BE2C (cell line): Measurements from ENCODE around the gene SLCO1C1.

Experiments used
- DNase-seq: peaks from one replicate; pipeline ENCODE4 v3.0.0-alpha.2; 2020
- H3K27me3 ChIP-seq: fragments of 250-450 bp; sonication (Bioruptor Pico); 2 replicates; pipeline ENCODE4 v1.5.1; 2020; ENCODE audit warnings: mild to moderate bottlenecking
- H3K36me3 ChIP-seq: fragments of 250-450 bp; sonication (Bioruptor Pico); 2 replicates; pipeline ENCODE4 v1.5.1; 2020; ENCODE audit warnings: mild to moderate bottlenecking
- H3K4me1 ChIP-seq: fragments of 250-450 bp; sonication (Bioruptor Pico); 2 replicates; pipeline ENCODE4 v1.5.1; 2020
- H3K4me3 ChIP-seq: 2 replicates; pipeline ENCODE4 v1.5.1; 2011; ENCODE audit warnings: low read depth, low read length
- H3K9me3 ChIP-seq: fragments of 250-450 bp; sonication (Bioruptor Pico); 2 replicates; pipeline ENCODE4 v1.5.1; 2020
- TF ChIP-seq, protein P1 (sequence below): IDR thresholded peaks from 2 replicates; pipeline ENCODE4 v1.5.1; 2012; ENCODE audit warnings: mild to moderate bottlenecking, low read depth, low read length

The SLCO1C1 gene

DNA sequence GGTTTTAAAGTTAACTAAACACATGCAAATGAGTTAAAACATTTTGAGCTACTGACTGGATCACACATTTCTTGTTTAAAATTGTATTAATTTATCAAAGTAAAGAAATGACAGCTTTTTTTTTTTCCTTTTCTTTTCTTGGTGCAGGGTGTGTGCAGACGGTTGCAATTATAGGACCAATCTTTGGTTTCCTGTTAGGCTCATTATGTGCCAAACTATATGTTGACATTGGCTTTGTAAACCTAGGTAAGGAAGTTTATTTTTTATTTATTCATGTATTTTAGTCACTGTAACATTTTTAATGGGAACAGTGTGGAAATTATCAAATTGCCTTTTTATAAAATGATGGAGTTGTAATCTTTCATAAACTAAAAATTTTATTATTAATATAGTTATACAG is 21.9 kb downstream of the SLCO1C1 start:
- no peaks in the 10 kb centered on the region for H3K36me3 ChIP-seq
- no peaks in the 10 kb centered on the region for H3K4me1 ChIP-seq
- TF ChIP-seq, protein P1, sequence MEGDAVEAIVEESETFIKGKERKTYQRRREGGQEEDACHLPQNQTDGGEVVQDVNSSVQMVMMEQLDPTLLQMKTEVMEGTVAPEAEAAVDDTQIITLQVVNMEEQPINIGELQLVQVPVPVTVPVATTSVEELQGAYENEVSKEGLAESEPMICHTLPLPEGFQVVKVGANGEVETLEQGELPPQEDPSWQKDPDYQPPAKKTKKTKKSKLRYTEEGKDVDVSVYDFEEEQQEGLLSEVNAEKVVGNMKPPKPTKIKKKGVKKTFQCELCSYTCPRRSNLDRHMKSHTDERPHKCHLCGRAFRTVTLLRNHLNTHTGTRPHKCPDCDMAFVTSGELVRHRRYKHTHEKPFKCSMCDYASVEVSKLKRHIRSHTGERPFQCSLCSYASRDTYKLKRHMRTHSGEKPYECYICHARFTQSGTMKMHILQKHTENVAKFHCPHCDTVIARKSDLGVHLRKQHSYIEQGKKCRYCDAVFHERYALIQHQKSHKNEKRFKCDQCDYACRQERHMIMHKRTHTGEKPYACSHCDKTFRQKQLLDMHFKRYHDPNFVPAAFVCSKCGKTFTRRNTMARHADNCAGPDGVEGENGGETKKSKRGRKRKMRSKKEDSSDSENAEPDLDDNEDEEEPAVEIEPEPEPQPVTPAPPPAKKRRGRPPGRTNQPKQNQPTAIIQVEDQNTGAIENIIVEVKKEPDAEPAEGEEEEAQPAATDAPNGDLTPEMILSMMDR, result no peak
- no peak overlapping the region for H3K4me3 ChIP-seq
- H3K27me3 ChIP-seq, result peaks cover 6% of the 10 kb centered on the region; the same call in 1 of the 2 replicates
- H3K9me3 ChIP-seq, result no peaks in the 10 kb centered on the region
- no peak for DNase-seq

GRCh38 chr12:20718294-20718693 is 23.2 kb downstream of the SLCO1C1 start:
- no peak for DNase-seq
- Histone ChIP-seq H3K27me3 (0 out of 2 replicates have a peak, but pooled peaks cover 4% of the 10 kb centered on the region), H3K4me3 (no peak overlapping the region), H3K9me3 (no peaks in the 10 kb centered on the region), H3K4me1 (no peaks in the 10 kb centered on the region), H3K36me3 (no peaks in the 10 kb centered on the region)
- TF ChIP-seq, protein P1, result no peak

GRCh38 chr12:20722142-20722541 is 27.0 kb downstream of the SLCO1C1 start:
- peaks cover 7% of the 10 kb centered on the region; the same call in 1 of the 2 replicates for H3K27me3 ChIP-seq
- TF ChIP-seq, protein P1, result no peak
- no peaks in the 10 kb centered on the region for H3K36me3 ChIP-seq
- no peaks in the 10 kb centered on the region for H3K4me1 ChIP-seq
- no peaks in the 10 kb centered on the region for H3K9me3 ChIP-seq
- no peak overlapping the region for H3K4me3 ChIP-seq
- no peak for DNase-seq

GRCh38 chr12:20731274-20731673 is 36.1 kb downstream of the SLCO1C1 start:
- Histone ChIP-seq H3K9me3 (no peaks in the 10 kb centered on the region), H3K36me3 (no peaks in the 10 kb centered on the region), H3K4me1 (no peaks in the 10 kb centered on the region), H3K4me3 (no peak overlapping the region), H3K27me3 (peaks cover 27% of the 10 kb centered on the region)
- DNase-seq, result no peak
- TF ChIP-seq, protein P1, result no peak

- Histone ChIP-seq H3K4me3 (no peak overlapping the region), H3K27me3 (no peaks in the 10 kb centered on the region), H3K4me1 (no peaks in the 10 kb centered on the region), H3K9me3 (no peaks in the 10 kb centered on the region), H3K36me3 (no peaks in the 10 kb centered on the region)
- DNase-seq, result no peak
- TF ChIP-seq, protein P1, result no peak
Observed at GRCh38 chr12:20740972-20741371, 45.8 kb downstream of the SLCO1C1 start.

DNA sequence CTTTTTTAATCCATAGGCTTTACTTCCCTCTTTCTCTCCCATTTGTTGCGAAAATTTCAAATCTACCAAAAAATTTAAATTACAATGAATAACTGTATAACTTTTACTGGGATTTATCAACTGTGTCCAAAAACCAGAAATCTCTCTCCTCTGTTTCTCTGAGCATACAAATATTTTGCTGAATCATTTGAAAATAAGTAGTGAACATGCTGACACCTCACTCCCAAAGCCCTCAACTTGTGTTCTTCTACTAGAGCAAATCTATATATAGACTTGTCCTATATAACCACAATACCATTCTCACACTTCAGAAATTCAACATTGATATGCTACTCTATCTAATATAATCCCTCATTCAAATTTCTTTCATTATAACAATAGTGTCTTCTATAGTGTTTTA is 53.1 kb downstream of the SLCO1C1 start:
- TF ChIP-seq, protein P1, result no peak
- no peak for DNase-seq
- Histone ChIP-seq H3K4me3 (no peak overlapping the region), H3K9me3 (no peaks in the 10 kb centered on the region), H3K36me3 (no peaks in the 10 kb centered on the region), H3K4me1 (no peaks in the 10 kb centered on the region), H3K27me3 (no peaks in the 10 kb centered on the region)
